LNCAP (cell line): ENCODE data around the gene RHBDF2.

ENCODE experiments used
- TF ChIP-seq, protein P1 (sequence below): fragments of 450-650 bp; IDR thresholded peaks from 2 replicates; pipeline ENCODE4 v1.5.1; 2017; ENCODE audit warnings: mild to moderate bottlenecking

Gene RHBDF2

DNA sequence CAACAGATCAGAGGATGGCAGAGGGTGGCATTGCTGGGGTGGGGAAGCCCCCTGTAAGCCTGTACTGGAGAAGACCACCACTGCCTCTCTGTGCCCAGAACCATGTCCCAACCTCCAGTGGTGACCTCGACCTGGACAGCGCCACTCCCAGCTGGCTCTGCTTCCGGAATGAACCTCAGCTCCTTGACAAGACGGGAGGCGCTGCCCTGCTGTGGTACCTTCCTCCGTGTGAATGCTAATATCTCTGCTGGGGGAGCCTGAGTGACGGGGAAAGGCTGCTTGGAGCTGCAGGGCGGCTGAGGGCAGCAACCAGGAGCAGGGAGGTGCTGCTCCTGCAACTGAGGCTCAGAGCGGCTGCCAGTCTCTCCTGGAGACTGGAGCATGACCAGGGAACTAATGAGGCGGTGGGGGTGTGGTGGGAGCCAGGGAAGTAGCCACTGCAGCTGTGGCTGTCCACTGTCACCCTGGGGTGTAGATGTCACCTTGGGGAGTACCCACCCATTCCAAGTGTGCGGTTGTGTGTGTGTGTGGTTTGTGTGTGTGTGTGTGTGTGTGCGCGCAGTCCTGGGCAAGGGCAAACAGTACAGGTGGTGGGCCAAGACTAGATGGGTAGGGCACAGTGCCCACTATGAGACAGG lies 44.8 kb upstream of the RHBDF2 start:
- TF ChIP-seq, protein P1, sequence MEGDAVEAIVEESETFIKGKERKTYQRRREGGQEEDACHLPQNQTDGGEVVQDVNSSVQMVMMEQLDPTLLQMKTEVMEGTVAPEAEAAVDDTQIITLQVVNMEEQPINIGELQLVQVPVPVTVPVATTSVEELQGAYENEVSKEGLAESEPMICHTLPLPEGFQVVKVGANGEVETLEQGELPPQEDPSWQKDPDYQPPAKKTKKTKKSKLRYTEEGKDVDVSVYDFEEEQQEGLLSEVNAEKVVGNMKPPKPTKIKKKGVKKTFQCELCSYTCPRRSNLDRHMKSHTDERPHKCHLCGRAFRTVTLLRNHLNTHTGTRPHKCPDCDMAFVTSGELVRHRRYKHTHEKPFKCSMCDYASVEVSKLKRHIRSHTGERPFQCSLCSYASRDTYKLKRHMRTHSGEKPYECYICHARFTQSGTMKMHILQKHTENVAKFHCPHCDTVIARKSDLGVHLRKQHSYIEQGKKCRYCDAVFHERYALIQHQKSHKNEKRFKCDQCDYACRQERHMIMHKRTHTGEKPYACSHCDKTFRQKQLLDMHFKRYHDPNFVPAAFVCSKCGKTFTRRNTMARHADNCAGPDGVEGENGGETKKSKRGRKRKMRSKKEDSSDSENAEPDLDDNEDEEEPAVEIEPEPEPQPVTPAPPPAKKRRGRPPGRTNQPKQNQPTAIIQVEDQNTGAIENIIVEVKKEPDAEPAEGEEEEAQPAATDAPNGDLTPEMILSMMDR, result no peak

GRCh38 chr17:76544546-76545365 lies 43.5 kb upstream of the RHBDF2 start:
- TF ChIP-seq, protein P1, result no peak

DNA sequence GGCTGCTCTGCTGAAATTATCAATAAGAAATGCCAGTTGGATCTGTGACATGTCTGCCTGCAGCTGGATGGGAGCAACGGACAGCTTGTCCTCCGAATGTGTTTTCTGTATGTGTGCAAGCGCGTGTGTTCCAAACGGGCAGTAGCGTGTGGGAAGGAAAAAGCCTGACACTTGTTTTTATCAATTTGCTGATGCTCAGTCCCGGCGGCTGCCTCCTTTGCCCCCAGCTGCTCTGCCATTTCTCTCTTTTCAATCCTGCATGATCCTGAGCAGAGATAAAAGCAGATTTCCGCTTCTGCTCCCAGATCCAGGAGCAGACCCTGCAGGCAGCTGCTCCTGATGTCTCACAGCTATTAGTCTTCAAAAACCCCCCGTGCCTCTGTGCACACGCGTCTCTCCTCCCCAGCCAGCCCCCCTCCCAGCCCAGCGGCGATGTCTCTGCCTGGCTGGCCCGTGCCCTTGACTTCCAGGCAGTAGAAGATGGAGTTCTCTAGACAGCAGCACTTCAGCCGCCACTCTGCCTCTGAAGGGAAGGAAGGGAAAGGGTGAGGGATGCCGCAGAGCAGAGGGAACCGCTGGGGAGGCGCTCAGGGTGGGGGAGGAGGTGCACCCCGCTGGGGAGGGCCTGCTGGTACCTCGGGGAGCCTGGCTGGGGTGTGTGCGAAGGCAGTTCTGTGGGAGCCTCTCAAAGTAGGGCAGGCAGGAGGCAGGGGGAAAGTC lies 42.8 kb upstream of the RHBDF2 start:
- TF ChIP-seq, protein P1, result no peak

- TF ChIP-seq, protein P1, result no peak
These were observed 42.2 kb upstream of the RHBDF2 start for GRCh38 chr17:76543482-76543825.

GRCh38 chr17:76542984-76543383 lies 41.8 kb upstream of the RHBDF2 start:
- TF ChIP-seq, protein P1, result no peak

DNA sequence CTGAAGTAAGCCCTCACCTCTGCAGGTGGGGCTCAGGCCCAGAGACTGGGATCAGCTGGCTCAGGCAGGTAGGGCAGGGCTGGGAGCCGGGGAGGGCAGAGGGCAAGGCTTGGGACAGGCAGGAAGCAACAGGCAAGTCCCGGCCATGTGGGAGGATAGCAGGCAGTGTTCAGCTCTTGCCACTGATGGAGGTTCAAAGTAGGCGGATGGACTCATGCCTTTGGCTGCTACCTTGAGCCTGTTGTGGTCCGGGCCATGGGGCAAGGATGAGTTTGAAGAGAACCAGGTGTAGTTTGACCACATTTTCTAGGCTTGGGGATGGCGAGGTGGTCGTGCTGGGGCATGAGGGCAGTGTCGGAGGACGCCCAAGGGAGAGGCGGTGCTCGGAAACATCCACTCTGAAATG lies 41.3 kb upstream of the RHBDF2 start:
- TF ChIP-seq, protein P1, result no peak

DNA sequence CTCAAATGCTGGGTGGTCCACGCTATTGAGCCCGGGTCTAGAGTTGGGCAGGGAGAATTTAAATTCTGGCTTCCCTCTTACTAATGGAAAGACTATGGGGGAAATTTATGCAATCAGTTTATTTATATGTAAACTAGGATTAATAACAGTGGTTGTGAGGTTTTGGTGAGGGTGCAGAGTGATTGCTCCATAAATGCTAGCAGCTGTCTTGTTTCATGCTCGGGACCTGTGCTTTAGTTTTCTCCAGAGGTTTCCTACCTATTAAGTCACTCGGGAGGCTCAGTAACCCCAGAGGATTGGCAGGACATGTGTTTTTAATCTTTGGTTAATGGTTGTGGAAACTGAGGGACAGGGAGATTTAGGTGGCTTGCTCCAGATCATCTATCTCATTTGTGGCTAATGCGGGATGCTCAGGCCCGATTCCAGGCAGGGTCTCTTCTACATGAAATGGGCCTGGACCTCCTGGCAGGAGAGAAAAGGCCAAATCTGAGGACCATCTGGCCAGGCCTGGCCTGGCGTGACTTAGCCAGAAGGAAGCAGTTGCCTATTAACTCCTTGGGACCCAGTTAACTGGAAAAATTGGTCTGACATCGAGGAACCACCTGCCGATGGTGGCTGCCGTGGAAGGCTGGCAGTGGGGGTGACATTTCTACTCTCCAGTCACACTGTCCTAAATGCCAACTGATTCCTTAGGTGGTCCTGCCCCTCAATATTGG lies 40.7 kb upstream of the RHBDF2 start:
- TF ChIP-seq, protein P1, result no peak
